Hematopoietic multipotent progenitor cell treated with erythropoietin and hydrocortisone succinate and interleukin-3 and kit ligand, for 4 days (in vitro differentiated cells): ENCODE data around the gene VSTM2B.
"Not testable (repeated sequence)": the region's sequence is repeated elsewhere in the genome, so short reads cannot be mapped to it uniquely, and the experiment has no call there.

Experiments used
- DNase-seq: peaks from one replicate; pipeline ENCODE4 v3.0.0-alpha.2; 2015

VSTM2B gene

DNA sequence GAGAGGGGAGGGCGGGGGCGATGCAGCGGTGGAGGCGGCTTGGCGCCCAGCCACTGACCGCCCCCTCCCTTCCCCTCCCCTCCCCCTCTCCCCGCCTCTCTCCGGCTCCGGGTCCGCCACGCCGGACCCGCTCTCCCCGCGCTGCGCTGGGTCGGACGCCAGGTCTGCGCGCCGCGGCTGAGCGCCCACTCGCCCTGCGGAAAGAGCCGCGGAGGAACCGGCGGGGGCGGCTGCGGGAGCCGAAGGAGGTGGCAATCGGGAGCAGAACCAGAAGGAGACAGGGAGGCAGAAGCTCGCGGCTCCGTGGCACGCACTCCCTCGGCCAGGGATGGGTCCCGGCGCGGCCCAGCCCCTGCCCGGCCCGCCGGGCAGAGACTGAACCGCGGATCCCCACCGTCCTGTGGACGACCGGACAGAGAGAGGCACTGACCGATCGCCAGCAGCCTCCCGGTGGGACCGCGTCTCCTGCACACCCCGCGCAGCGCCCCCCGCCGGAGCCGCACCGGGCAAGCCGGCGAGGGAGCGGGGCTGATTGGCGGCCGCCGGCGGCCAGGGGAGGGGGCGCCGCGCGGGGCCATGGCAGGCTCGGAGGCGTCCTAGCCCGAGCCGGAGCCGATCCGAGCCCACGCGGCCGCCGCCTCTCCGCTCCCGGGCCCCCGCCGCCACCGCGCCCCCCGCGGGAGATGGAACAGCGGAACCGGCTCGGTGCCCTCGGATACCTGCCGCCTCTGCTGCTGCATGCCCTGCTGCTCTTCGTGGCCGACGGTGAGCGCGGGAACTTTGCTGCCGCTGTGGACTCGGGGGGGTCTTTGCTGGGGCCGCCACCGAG lies at the start of gene VSTM2B:
Gene VSTM2B (plus strand): TSS at position 94 of the 829 bp plus-strand sequence. CDS start 590 bp downstream, at position 684.
- DNase-seq, result no peak

DNA sequence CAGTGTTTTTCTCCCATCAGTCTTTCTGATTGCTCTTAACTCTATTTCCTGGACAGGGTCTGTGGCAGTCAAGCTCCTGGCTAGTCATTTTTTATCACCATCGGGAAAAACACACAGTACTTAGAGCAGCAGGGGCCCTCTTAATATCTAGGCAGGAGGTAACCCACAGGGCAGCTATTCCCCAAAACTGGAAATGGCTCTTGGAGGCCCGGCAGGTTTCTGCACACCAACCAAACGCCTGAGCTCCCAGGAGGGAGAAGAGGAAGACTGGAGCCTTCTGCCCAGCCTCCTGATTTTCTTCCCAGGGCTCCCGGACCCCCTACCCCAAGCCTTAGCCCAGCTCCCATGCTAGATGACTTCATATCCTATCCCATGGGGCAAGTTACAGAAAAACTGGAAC lies 49.3 kb upstream of the VSTM2B start:
- DNase-seq, result no peak

- DNase-seq, result no peak
Observed at GRCh38 chr19:29477831-29478577, 47.8 kb upstream of the VSTM2B start.

- peak; percentile 46 for DNase-seq
Observed at GRCh38 chr19:29478578-29479565, 46.9 kb upstream of the VSTM2B start.

- no peak for DNase-seq
Observed at GRCh38 chr19:29479941-29480340, 45.9 kb upstream of the VSTM2B start.

DNA sequence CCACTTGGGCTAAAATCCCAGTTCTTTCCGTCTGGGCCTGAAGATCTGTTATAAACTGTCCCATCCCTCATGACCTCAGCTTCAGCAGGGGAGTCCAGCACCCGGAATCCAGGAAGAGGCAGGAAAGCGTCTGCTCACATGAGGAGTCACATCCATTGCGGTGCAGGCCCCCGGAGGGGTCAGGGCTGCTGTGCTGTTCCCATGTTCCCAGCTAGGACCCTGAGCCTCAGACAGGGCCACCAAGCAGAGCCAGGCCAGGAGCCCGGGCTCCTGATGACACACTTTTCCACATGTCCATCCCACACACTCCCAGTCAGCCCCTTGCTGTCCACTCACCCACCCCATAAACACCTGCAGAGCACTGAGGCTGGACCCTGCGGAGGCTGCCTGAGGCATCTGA lies 45.3 kb upstream of the VSTM2B start:
- no peak for DNase-seq

GRCh38 chr19:29482855-29483640 lies 42.7 kb upstream of the VSTM2B start:
- no peak for DNase-seq

GRCh38 chr19:29483641-29483920 lies 42.2 kb upstream of the VSTM2B start:
- no peak for DNase-seq

GRCh38 chr19:29483944-29484581 lies 41.7 kb upstream of the VSTM2B start:
- DNase-seq, result no peak

GRCh38 chr19:29484876-29485275 lies 40.9 kb upstream of the VSTM2B start:
- DNase-seq, result no peak

DNA sequence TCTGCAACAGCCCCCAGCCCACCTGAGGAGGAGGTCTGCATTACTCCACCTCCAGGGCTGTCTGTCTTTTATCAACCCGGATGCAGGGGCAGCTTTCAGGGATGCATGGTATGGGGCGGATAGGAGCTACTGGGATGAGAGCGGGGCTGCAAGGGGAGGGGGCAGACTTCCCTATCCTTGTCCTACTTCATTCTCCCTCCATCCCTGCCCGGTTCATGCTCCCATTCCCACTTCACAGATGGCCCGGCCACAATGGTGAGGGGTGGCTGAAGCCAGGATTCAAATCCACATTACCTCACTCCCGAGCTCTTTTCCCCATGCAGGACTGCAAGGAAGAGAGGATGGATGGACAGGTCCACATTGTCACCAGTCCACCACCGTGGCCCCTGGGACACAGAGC lies 40.5 kb upstream of the VSTM2B start:
- DNase-seq, result no peak

DNA sequence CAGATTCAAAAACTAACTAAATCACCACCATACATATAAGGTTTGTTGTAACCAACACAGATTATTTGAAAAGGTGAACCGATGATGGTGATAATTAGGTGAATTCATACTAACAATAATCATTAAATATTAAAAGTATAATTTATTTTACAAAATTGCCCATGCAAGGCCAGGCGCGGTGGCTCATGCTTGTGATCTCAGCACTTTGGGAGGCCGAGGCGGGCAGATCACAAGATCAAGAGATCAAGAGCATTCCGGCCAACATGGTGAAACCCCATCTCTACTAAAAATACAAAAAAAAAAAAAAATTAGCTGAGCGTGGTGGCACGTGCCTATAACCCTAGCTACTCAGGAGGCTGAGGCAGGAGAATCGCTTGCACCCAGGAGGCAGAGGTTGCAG lies 38.8 kb upstream of the VSTM2B start:
- not testable (repeated sequence) for DNase-seq

- DNase-seq, result no peak
Observed at GRCh38 chr19:29487432-29487831, 38.4 kb upstream of the VSTM2B start.

DNA sequence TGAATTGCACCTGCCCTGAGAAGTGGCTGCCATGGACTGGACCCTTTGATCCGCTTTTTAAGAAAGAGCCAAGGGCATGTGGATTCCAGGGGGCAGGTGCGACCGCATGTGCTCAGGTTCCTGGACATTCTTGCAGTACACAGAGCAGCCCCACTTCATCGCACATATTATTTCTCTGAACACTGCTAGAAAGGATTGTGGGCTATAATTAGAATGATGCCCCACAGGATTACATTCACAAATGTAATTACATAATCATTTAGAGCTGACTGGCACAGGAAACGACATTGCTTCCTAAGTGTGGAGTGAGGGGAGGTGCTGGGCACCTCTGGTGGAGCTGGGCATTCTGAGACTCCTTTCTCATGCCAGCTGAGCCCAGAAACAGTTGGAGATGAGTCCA lies 37.5 kb upstream of the VSTM2B start:
- DNase-seq, result no peak

DNA sequence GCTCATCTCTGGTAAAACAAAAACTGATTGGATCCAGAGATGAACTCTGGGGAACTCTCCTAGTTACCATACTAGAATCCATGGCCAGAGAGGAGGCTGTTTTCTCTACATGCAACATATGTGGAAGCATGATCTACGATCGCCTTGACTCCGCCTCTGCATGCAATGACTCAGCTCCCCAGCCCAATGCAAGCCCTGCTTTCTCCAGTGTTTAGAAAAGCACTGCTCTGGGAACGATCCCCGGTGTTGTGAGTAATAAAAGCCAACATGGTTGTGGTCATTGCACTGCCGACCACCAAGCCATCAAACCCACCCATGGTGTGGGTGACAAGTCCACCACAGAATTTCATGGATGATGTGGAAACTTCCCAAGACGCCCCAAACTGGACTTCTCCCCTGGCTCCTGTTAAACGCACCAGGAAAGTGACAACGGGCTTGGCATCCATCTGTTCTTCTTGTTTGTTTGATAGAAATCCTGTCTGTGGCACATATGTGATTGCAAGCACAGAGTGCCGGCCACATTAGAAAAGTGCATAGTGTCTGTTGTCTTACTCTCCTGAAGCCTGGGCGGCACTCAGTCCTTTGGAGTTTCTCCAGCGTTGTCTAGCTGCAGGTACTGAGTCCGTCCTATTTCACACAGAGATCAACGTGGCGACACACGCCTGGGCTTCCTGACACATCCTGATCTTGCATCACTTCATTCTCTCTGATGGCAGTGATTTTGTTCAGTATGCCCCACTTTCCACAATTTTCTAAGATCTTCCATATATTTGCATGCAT lies 36.4 kb upstream of the VSTM2B start:
- DNase-seq, result no peak

DNA sequence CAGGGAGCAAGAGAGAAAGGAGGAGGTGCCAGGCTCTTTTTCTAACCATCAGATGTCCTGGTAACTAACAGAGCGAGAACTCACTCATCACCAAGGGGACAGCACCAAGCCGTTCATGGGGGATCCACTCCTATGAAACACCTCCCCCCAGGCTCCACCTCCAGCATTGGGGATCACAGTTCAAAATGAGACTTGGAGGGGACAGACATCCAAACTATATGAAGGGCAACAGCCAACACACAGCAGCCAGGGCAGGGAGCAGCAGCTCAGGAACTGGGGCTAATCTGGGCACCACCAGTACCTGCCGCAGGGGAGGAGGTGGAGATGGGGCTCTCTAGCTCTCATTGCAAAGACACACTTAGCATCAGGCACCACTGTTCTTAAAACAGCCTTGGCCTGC lies 34.3 kb upstream of the VSTM2B start:
- no peak for DNase-seq

DNA sequence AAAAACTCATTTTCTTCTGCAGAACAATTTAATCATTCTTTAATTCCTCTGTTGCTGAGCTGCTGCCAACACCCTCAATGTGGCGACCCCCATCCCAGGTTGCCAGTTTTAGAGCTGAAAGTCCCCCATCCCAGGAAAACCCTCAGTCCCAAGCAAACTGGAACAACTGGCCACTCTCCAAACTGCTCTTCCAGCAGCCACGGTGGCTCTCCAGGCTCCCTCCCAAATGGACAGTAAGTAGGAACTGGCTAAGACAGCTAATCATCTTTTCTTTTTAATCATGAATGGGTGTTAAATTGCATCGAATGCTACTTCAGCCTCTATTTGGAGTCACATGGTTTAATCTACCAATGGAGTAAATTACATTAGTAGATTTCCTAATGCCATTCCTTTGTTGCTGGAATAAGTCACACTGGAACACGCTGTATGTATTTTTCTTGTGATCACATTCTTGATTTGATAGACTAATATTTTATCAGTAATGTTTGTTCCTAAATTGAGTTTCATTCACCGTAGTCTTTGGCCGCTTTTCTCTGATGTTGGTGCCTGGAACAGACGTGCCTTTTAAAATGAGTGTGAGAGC lies 33.7 kb upstream of the VSTM2B start:
- no peak for DNase-seq

GRCh38 chr19:29492769-29493168 lies 33.0 kb upstream of the VSTM2B start:
- no peak for DNase-seq

DNA sequence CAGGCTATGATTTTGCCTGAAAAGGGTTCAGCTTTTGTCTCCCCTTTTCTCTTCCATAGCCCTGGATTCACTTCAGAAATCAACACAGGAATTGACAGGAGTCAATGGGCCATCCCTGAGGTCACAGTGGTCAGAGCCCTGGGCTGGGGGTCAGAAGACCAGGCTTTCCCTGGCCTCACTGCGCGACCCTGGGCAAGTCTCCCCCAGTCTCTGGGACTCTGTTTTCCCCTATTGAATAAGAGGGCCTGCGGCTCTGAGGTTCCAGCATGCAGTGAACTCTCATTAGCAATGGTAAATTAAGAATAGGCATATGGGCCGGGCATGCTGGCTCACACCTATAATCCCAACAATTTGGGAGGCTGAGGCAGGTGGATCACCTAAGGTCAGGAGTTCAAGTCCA lies 30.7 kb upstream of the VSTM2B start:
- DNase-seq, result no peak

- no peak for DNase-seq
Observed at GRCh38 chr19:29495901-29496441, 29.8 kb upstream of the VSTM2B start.
